ENCODE data around the gene SRP72.
A peak's percentile ranks its signal among the peaks of the same experiment; 100 is the strongest.
"Not testable (repeated sequence)": the region's sequence is repeated elsewhere in the genome, so short reads cannot be mapped to it uniquely, and the experiment has no call there.

SRP72 gene

DNA sequence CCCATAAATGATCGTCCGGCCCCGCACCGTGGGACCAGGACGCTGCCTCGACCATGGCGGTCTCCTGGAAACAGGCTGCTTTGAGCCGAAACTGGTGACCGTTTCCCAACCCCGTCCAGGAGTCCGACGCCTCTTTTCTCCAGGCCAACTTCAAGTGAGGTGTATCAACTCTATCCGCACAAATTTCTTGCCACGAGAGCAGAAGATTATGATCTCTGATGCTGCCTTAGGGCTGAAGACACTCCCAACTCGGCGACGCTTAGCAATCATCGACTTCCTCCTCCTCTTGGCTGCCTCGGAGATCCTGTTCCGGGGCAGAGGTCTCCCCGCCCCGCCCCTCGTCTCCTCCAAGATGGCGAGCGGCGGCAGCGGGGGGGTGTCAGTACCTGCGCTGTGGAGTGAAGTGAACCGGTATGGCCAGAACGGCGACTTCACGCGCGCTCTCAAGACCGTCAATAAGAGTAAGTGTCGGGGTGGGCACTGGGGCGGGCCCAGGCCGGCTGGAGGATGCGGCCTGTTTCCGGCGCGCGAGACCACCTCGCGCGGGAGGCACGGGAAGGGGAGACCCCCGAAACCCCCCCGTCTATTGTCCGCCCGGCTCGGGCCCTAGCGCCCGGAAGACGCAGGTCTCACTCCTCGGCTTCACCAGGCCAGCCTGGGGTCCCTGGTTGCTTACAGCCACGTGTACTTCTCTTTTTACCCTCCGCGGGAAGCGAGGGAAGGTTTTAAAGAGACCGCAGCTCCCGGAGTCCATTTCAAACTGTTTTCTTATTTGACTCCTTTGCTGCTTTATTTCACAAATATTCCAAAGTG, at the start of gene SRP72:
SRP72 (plus strand) TSS at position 334 of the 813 bp plus-strand sequence; CDS start at position 353, 19 bp downstream.
- peak; percentile 95 for DNase-seq (ENCODE audit: low spot score)

DNA sequence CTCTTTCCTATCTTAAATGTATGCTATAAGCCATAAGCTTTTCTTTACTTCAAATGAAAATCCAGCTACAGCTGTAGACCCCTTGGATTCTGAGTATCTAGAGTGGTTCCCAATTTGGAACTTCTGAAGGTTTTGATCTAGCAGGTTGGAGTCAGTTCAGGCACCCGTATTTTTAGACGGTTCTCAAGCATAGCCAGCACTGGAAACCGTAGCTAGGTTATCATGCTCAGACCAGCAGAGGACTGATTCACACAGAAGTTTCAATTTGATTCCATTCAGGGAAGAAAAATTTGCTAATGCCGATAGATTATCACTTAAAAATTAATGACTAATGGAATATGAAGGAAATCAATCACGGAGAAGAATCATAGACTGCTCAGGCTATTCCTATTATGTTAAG, 43.2 kb upstream of the SRP72 start:
- DNase-seq (ENCODE audit: low spot score): no peak

DNA sequence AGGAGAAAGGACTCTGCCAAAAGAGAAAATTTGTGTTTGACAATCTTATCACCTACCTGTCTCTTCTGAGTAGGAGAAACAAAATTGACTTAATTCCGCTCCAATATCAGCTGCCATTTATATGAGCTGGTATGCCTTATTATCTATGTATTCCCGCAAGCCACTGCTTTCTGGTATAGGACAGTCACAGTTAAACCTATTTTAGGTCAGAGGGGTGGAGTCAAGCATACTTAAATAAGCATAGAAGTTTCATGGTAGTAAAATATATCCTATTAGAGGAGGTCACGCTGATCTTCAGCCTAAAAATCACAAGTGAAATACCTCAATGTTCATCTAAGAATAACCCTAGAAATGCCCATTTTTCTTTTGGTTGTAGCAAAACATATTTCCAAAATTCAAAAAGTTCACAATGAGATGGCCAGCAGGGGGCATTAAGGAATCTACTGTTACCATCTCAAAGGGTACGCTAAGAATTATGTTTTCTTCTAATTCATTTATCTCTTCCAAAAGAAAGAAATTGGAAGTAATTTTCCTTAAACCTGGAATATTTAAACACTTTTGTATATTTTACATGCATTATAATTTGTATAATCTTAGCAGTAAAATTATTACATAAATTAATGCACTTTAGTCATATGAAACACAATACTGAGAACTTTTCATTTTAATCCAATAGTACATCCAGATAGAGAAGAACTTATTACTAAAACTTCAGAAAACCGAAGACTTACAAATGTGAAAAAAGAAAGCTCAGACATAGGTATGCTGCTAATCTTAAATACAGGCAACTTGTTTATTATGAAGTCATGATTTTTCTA, 42.5 kb upstream of the SRP72 start:
- DNase-seq (ENCODE audit: low spot score): peak; percentile 66

- no peak for DNase-seq (ENCODE audit: low spot score)
These were observed 41.9 kb upstream of the SRP72 start for GRCh38 chr4:56425518-56425917.

GRCh38 chr4:56426273-56426672, 41.1 kb upstream of the SRP72 start:
- no peak for DNase-seq (ENCODE audit: low spot score)

DNA sequence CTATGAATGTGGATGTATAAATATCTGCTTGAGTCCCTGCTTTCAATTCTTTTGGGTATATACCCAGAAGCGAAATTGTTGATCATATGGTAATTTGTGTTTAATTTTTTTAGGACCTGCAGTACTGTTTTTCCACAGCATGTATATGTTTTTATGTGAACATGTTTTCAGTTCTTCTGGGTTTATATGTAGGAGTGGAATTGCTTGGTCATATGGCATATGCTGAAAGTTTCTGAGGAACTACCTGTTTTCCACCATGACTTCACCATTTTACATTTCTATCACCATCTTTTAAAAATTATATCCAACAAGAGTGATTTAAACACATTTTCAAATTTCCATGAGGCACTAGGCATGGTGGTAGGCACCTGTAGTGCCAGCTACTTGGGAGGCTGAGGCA, 40.2 kb upstream of the SRP72 start:
- DNase-seq (ENCODE audit: low spot score): no peak

GRCh38 chr4:56430203-56430602, 37.2 kb upstream of the SRP72 start:
- no peak for DNase-seq (ENCODE audit: low spot score)

DNA sequence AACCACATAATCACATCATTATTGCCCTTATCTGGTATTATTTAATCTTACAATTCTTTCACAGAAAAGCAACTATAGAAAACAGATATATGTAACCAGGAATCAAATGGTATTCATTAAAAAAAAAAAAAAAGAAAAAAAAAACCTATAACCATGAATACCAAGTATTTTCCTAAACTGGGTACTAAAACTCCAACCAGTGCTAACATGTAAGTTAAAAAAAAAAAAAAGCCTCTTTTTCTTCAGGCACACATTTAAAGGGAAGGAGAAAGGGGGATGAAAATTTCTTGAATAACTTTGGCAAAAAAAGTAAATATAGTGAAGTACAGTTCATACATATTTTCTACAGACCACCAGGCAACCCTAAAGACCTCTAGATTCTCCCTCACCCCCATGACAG, 34.1 kb upstream of the SRP72 start:
- no peak for DNase-seq (ENCODE audit: low spot score)

GRCh38 chr4:56434599-56435139, 32.7 kb upstream of the SRP72 start:
- DNase-seq (ENCODE audit: low spot score): peak; percentile 65

DNA sequence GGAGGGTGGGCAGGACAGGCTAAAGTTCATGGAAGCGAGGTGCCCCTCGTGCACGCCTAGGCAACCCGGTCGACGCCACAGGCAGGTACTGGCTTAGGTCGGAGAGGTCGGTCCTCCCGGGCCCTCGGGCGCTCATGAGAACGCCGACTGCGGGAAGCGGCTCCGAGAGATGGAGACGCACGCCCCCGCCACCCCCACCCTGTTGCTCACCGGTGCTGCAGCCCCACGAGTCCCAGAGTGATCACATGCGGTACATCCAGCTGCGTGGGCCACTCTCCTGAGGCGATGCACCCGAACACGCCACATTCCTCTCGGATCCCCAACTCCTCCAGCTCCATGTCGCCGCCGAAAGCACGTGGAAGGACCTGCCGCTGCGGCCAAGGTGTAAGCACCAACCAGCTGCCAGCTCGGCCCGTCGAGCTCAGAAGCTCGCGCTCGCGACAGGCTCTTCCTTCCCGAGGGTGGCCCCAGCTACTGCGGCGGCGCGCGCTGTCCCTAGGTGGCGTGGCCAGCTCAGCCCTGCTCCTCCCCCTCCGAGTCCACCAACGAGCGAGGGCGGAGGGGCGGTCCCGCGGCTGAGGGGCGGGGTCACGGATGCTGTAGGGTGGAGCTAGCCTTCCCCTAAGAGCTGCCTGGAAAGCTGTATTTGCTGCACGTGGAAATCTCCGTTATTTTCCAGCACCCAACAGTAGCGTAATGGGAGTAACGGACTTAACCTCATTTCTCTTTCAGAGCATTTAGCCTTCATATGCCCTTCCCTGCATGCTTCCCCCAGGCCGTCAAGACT, 32.1 kb upstream of the SRP72 start, which contains the start of gene PPAT:
PPAT (minus strand) TSS at position 476 of the 787 bp plus-strand sequence; CDS start at position 338, 138 bp downstream.
- DNase-seq (ENCODE audit: low spot score): peak; percentile 99

GRCh38 chr4:56438766-56439165, 28.7 kb upstream of the SRP72 start:
- no peak for DNase-seq (ENCODE audit: low spot score)

DNA sequence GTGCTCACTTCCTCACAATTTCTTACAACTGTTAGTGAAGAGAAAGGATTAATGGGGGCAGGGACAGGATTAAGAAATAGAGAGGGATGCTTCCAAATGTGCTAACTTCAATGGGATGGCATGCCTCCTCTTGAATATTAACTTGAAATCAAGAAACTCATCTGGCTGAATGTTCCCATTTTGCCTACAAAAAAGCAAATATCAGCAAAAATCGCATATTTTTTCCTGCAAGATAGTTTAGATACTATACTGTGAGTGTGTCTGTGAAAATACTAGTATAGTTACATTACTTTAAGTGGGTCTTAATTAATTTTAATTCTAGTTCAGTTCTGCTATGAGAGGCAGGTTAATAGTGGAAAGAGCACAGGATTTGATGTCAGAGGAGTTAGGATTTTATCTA, 26.4 kb upstream of the SRP72 start:
- no peak for DNase-seq (ENCODE audit: low spot score)

GRCh38 chr4:56444719-56445118, 22.7 kb upstream of the SRP72 start:
- no peak for DNase-seq (ENCODE audit: low spot score)

DNA sequence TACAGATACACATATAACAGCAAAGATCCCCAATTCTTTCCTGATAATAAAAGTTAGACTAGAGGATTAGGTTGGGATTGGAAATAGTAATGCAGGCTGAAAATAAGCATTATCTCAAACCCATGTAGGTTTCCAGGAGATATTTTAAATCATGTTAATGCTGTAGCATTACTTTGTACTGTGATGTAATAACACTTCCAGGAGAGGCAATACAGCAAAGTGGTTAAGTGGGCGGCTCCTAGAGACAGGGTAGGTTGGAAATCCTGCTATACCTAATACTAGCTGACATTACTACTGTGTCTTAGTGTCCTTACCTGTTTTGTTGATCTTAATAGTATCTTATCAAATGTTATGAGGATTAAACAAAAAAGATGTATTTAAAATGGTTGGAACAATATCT, 21.7 kb upstream of the SRP72 start:
- no peak for DNase-seq (ENCODE audit: low spot score)

- no peak for DNase-seq (ENCODE audit: low spot score)
These were observed 19.1 kb upstream of the SRP72 start for GRCh38 chr4:56448301-56448700.

GRCh38 chr4:56449475-56449874, 17.9 kb upstream of the SRP72 start:
- not testable (repeated sequence) for DNase-seq (ENCODE audit: low spot score)

DNA sequence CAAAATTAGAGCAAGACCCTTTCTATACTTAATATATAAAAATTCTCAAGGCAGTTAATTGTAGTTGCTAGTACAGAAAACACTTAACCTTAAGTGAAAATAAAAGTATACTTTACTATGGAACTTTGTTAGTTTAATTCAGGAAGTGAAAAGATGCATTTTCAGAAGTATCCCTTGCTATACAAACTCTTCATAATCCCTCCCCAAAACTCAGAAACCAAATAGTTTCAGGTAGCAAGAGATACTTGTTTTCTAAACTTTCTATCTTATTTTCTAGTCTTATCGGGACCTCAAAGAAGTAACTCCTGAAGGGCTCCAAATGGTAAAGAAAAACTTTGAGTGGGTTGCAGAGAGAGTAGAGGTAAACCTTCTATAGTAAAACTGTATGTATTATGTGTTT, 17.1 kb upstream of the SRP72 start:
- no peak for DNase-seq (ENCODE audit: low spot score)

DNA sequence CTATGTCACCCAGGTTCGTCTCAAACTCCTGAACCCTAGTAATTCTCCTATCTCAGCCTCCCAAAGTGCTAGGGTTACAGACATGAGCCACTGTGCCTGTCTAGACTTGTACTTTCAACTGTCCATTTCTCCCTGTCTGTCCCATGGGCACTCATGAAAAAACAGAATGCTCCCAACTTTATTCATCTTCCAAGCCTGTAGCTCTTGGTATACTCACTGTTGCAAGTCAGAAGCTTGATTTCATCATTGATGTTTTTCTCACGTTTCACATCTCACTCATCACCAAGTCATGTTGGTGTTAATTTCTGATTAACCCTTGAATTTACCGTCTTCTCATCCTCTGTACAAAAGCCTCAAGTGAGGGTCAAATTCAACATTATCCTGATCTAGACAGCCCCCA, 7.3 kb upstream of the SRP72 start:
- DNase-seq (ENCODE audit: low spot score): no peak

DNA sequence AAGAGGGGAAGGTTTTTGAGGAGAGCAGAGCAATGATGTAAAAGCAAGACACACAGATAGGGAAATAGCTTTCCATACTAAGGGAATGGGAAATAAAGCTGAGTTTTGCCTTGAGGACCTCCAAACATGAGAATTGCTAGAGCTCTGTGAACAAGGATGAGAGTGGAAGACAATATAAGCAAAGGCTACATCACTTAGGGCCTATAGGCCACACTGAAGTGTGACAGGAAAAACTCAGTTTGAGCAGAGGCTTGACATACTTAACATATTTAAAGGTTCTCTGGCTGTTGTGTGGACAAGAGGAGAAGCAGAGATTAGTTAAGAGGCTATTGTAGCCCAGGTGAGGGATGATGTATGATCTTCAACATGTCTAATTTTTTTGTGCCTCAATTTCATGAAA, 5.3 kb upstream of the SRP72 start:
- no peak for DNase-seq (ENCODE audit: low spot score)

DNA sequence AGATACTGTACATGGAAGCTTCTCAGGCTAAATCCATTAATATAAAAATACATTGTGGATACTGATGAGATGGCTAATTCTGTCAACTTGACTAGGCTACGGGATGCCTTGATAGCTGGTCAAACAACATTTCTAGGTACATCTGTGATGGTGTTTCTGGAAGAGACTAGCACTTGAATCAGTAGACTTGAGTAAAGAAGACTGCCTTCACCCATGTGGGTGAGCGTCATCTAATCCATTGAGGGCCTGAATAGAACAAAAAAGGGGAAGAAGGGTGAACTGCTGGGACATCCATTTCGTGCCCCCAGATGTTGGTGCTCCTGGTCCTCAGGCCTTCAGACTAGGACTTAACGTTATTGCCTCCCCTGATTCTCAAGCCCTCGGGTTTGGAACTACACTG, 3.7 kb upstream of the SRP72 start:
- DNase-seq (ENCODE audit: low spot score): no peak

GRCh38 chr4:56464581-56464980, 2.8 kb upstream of the SRP72 start:
- no peak for DNase-seq (ENCODE audit: low spot score)
